SK-N-SH treated with all-trans-retinoic acid at 6 μM for 48 hours (cell line): Measurements from ENCODE around the gene STK32B.

Source experiments
- ARNTL ChIP-seq: fragments of 450-650 bp; formaldehyde crosslinking; IDR thresholded peaks from 2 replicates; pipeline ENCODE4 v1.5.0; 2020; ENCODE audit warnings: low read depth, mild to moderate bottlenecking, moderate library complexity, borderline replicate concordance
- TF ChIP-seq, protein P1 (sequence below): fragments of 250-450 bp; sonication (Bioruptor Pico); IDR thresholded peaks from 2 replicates; pipeline ENCODE4 v1.8.0; 2021; ENCODE audit warnings: low read depth, mild to moderate bottlenecking, moderate library complexity, borderline replicate concordance
- TF ChIP-seq, protein P2 (sequence below): fragments of 250-450 bp; sonication (Bioruptor Pico); IDR thresholded peaks from 2 replicates; pipeline ENCODE4 v1.8.0; 2020; ENCODE audit warnings: mild to moderate bottlenecking, moderate library complexity, borderline replicate concordance

DNA sequence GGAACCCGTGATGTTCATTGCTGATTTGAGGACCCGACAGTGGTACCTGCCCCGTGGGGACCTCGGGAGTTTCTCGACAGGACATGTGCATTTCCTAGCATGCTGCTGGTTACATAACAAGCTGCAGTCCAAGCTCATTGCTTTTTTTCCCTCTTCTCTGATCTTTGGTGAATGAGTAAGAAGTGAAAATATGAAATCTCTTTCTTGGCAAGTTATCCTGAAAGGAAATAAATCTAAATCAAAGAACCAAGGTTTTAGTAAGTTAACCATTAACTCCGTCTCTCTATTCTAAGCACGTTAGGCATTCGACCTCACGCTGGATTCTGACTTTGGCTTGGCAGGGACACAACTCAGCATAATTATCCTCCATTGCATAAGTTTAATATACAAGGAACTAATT is 86.6 kb downstream of the STK32B start:
- TF ChIP-seq, protein P1, sequence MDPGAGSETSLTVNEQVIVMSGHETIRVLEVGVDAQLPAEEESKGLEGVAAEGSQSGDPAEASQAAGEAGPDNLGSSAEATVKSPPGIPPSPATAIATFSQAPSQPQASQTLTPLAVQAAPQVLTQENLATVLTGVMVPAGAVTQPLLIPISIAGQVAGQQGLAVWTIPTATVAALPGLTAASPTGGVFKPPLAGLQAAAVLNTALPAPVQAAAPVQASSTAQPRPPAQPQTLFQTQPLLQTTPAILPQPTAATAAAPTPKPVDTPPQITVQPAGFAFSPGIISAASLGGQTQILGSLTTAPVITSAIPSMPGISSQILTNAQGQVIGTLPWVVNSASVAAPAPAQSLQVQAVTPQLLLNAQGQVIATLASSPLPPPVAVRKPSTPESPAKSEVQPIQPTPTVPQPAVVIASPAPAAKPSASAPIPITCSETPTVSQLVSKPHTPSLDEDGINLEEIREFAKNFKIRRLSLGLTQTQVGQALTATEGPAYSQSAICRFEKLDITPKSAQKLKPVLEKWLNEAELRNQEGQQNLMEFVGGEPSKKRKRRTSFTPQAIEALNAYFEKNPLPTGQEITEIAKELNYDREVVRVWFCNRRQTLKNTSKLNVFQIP (CRISPR knock-in tag), result no peak
- TF ChIP-seq, protein P2, sequence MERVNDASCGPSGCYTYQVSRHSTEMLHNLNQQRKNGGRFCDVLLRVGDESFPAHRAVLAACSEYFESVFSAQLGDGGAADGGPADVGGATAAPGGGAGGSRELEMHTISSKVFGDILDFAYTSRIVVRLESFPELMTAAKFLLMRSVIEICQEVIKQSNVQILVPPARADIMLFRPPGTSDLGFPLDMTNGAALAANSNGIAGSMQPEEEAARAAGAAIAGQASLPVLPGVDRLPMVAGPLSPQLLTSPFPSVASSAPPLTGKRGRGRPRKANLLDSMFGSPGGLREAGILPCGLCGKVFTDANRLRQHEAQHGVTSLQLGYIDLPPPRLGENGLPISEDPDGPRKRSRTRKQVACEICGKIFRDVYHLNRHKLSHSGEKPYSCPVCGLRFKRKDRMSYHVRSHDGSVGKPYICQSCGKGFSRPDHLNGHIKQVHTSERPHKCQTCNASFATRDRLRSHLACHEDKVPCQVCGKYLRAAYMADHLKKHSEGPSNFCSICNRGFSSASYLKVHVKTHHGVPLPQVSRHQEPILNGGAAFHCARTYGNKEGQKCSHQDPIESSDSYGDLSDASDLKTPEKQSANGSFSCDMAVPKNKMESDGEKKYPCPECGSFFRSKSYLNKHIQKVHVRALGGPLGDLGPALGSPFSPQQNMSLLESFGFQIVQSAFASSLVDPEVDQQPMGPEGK, result no peak
- TF ChIP-seq ARNTL (CRISPR knock-in tag), result no peak
